GM18505 (cell line): ENCODE measurements around the gene TCAIM.
"Not testable (repeated sequence)": the region's sequence is repeated elsewhere in the genome, so short reads cannot be mapped to it uniquely, and the experiment has no call there.

Experiments used
- ATAC-seq: cut with Tn5 transposase; IDR thresholded peaks from one replicate; pipeline ENCODE4 v1.9.1; 2021; ENCODE audit not compliant: unreplicated experiment
- POLR2A ChIP-seq: IDR thresholded peaks from 4 replicates; pipeline ENCODE4 v1.6.1; 2011; ENCODE audit warnings: borderline replicate concordance; ENCODE audit not compliant: insufficient read depth, insufficient read length; ENCODE audit errors: extremely low read depth

The TCAIM gene

GRCh38 chr3:44329946-44330345 lies 8.6 kb upstream of the TCAIM start:
- TF ChIP-seq POLR2A = no peak
- no peak for ATAC-seq

DNA sequence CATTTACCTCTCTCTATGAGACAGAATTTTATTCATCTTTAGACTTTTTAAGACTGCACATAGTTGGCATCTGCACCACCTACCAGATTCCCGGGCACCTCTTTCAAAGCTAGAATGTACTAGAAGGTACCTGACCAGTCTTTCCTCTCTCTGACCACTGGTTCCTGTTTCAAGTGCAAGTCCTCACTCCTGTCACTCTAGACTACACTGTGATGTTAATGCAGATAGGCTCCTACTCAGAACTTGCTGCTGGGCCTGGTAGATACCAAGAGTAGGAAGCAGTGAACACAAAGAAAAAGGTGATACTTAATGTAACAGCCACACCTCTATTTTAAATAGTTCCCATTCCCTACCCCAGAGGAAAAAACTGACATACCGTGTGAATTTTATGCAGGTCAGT lies 8.1 kb upstream of the TCAIM start:
- TF ChIP-seq POLR2A = no peak
- no peak for ATAC-seq

- TF ChIP-seq POLR2A = no peak
- ATAC-seq = no peak
Observed at GRCh38 chr3:44334326-44334725, 4.2 kb upstream of the TCAIM start.

DNA sequence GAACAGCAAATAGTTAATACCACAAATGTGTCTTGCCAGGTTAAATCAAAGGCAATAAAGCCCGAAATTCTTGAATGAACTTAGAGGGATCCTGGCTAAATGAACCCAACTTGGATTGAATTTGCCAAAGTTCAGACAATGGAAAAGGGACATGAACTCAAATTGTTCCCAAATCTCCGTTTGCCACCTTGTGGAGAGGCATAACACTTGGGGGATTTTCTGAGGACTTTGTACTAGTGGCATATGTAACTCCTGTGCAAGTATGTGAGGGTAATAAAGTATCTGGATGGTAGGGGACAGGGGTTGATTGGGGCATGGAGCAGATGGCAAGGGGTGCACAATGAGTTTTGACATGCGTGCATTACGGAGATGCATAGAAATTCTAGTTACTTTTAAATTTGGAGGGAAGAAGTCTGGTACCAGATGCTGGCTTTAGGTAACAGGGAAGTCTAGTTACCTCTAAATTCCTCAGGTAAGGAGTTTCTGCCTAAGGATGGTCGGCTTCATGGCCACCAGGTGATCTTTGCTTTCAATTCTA lies 1.2 kb upstream of the TCAIM start:
- no peak for ATAC-seq
- TF ChIP-seq POLR2A = no peak

DNA sequence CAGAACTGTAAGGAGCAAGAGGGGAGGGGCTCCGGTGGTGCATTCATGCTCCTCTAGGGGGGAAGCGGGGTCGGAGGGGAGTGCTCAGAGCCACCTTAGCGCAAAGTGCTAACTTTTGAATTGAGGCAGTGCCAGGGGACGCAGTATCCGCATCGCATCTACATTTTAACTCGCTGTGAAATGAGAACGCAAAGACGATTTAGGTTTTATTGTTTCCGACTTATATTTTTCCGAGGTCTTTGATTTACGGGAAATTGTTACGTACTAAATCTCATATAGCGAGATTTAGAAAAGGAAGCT lies 212 bp downstream of the TCAIM start:
- no peak for ATAC-seq
- TF ChIP-seq POLR2A = no peak

DNA sequence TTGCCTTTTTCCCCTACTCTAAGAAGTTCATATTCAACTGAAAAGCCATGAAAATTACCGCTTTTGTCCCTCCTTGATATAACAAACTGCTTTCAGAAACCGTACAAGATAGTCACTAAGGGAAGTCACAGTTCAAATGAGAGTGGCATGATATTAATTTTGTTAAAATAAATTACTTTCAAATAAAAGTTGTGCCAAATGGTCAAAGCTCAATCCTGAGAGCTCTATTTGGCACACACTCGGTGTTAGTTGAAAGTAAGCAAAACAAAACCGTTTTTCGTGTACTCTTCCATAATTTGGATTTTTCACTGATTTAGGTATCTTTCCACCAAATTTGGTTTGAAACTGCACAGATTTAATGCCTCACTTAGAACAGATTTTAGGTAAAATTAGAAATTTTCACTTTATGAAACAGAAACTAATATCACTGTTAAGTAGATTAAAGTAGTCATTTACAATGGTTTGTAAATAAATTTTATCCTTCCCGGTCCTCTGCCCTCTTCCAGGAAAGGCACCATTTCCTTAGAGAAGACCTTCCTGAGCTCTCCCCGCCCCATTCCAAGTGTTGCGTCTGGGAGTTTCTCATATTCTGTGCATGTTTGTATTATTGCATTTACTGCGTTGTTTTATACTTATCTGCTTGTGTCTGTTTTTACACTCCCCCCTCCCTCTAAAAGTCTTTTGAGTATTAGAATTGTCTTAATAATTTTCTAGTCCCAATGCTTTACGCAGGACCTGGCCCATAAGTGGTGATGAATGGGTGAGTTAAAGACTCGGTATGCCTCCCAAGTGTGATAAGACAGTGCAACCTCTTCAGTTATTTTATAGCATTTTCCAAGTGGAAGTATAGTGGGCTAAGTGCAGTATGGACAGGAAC lies 853 bp downstream of the TCAIM start:
- no peak for TF ChIP-seq POLR2A
- no peak for ATAC-seq

- TF ChIP-seq POLR2A = no peak
- ATAC-seq = no peak
Observed at GRCh38 chr3:44340058-44340395, 1.5 kb downstream of the TCAIM start.

DNA sequence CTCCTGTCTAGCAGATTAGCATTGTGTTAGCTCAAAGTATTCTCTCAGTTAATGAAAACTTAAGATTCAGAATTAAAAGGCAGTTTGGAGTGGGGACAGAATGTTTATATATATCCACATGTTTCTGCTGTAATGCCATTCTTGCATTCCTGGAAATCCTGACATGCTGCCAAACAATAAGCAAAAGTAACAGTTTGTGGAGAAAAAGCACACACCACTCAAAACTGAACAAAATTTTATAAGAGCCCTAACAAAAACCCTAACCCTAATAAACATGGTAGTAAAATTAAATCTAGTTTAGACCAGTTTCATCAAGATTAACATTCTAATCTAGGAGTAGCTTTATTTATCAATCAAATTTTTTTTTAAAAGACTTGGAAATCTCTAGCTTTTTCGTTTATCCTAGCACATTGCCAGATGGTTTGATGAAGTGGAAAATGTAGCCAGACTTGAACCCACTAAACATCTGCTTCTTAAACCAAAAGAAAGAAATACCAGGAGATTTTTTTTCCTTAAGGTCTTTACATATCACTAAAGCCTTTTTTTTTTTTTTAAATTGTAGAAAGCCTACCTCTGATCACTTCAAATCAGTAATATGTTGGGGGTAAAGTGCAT lies 3.7 kb downstream of the TCAIM start:
- no peak for ATAC-seq
- TF ChIP-seq POLR2A = no peak

GRCh38 chr3:44343421-44343820 lies 4.9 kb downstream of the TCAIM start:
- TF ChIP-seq POLR2A = no peak
- no peak for ATAC-seq

- ATAC-seq = not testable (repeated sequence)
Observed at GRCh38 chr3:44346590-44346989, 8.0 kb downstream of the TCAIM start.

GRCh38 chr3:44348993-44349392 lies 10.4 kb downstream of the TCAIM start:
- no peak for TF ChIP-seq POLR2A
- ATAC-seq = no peak

- no peak for ATAC-seq
- TF ChIP-seq POLR2A = no peak
Observed at GRCh38 chr3:44353355-44353924, 14.9 kb downstream of the TCAIM start.

GRCh38 chr3:44355362-44356033 lies 16.9 kb downstream of the TCAIM start:
- no peak for TF ChIP-seq POLR2A
- no peak for ATAC-seq
